Tibial artery (tissue), 4 donors: ENCODE measurements around the gene ARL15.

ENCODE experiments used
- DNase-seq, 2 donors: peaks; one replicate each; pipeline ENCODE4 v3.0.0-alpha.2; 2019
- H3K27ac ChIP-seq, 2 donors: fragments of 200-600 bp; sonication (generic) in 1 of 2; 1 replicate in 1 of 2; 2 replicates in 1 of 2; pipeline ENCODE4 v1.5.1; 2018 to 2019; ENCODE audit warnings: mild to moderate bottlenecking in 1 of 2
- H3K27me3 ChIP-seq, 2 donors: fragments of 200-600 bp; sonication (generic) in 1 of 2; one replicate each; pipeline versions ENCODE4 v1.5.1 to v1.6.0; 2016 to 2019
- H3K36me3 ChIP-seq, 3 donors: fragments of 200-600 bp; sonication (generic) in 2 of 3; one replicate each; pipeline ENCODE4 v1.5.1; 2016 to 2019; ENCODE audit warnings: mild to moderate bottlenecking in 2 of 3
- H3K4me1 ChIP-seq, 4 donors: fragments of 200-600 bp; sonication (generic) in 2 of 4; 1 replicate in 3 of 4; 2 replicates in 1 of 4; pipeline ENCODE4 v1.5.1; 2016 to 2019
- H3K4me3 ChIP-seq, 2 donors: fragments of 200-600 bp; sonication (generic) in 1 of 2; 1 replicate in 1 of 2; 2 replicates in 1 of 2; pipeline ENCODE4 v1.5.1; 2018 to 2019; ENCODE audit warnings: mild to moderate bottlenecking in 2 of 2
- H3K9me3 ChIP-seq, 3 donors: fragments of 200-600 bp; sonication (generic) in 1 of 3; one replicate each; pipeline ENCODE4 v1.5.1; 2016 to 2019
- CTCF ChIP-seq, 2 experiments: fragments of 200-600 bp in 1 of 2; fragments of 450-650 bp in 1 of 2; IDR thresholded peaks; one replicate each; pipeline ENCODE4 v1.5.1; 2017 to 2019; ENCODE audit warnings: antibody characterized with exemption in 2 of 2, mild to moderate bottlenecking in 1 of 2, moderate library complexity in 1 of 2
- intact Hi-C: fragments of 100-400 bp; cut with DNase I; formaldehyde crosslinking; loops from one replicate; pipeline ENCODE4 v1.15.0; 2023; ENCODE audit warnings: low total_unique reads

ARL15 gene

GRCh38 chr5:54289769-54290168, 20.6 kb downstream of the ARL15 start:
- intact Hi-C loops: no loop called here
- no peaks in the 10 kb centered on the region for H3K36me3 ChIP-seq

DNA sequence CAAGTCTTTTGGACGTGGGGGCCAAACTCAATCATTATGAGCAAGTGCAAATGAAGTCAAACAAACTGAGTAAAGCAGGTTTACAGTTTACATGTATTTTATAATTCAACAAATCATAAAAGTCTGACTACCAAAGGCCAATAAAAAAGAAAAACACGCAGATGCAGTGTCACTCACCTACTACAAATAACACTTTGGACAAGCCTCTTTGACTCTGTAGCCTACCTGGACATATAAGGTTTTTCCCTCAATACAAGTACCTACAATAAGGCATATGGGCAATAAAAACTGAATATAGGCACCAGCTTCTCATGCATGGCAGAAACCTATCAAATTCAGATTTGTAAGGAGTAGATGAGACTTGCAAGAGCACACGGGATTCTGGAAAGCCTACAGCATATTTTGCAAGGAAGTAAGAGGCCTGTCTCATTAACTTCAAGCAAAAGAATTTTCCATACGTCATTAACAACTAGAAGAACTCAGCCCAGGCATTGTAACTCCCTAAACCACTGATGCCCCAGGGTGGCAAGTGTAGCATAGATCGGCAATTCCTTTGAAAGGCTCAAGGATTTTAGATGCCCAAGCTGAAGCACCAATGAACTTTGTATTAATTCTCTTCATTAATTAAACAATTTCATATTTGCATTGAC, 21.7 kb downstream of the ARL15 start:
- H3K9me3 ChIP-seq: no peaks in the 10 kb centered on the region
- H3K4me1 ChIP-seq: no peaks in the 10 kb centered on the region
- no peak overlapping the region for H3K4me3 ChIP-seq
- no peak overlapping the region for H3K27ac ChIP-seq
- no peak for DNase-seq
- intact Hi-C loops: no loop called here
- no peak for TF ChIP-seq CTCF (IDR thresholded peaks at IDR 0.05)
- H3K36me3 ChIP-seq: no peaks in the 10 kb centered on the region
- no peaks in the 10 kb centered on the region for H3K27me3 ChIP-seq

More at GRCh38 chr5:54289769-54290168, 20.6 kb downstream of the ARL15 start:
- no peaks in the 10 kb centered on the region for H3K27me3 ChIP-seq
- no peak for TF ChIP-seq CTCF (IDR thresholded peaks at IDR 0.05)
- no peaks in the 10 kb centered on the region for H3K4me1 ChIP-seq
- no peak overlapping the region for H3K4me3 ChIP-seq
- no peak for DNase-seq
- H3K9me3 ChIP-seq: no peaks in the 10 kb centered on the region
- H3K27ac ChIP-seq: no peak overlapping the region

GRCh38 chr5:54285686-54286085, 24.7 kb downstream of the ARL15 start:
- Histone ChIP-seq H3K4me1 (no peaks in the 10 kb centered on the region), H3K27me3 (no peaks in the 10 kb centered on the region), H3K9me3 (no peaks in the 10 kb centered on the region), H3K36me3 (no peaks in the 10 kb centered on the region), H3K4me3 (no peak overlapping the region), H3K27ac (no peak overlapping the region)
- no peak for TF ChIP-seq CTCF (IDR thresholded peaks at IDR 0.05)
- no peak for DNase-seq
- intact Hi-C loops: no loop called here

GRCh38 chr5:54284586-54284985, 25.8 kb downstream of the ARL15 start:
- Histone ChIP-seq H3K9me3 (no peaks in the 10 kb centered on the region), H3K27ac (no peak overlapping the region), H3K36me3 (no peaks in the 10 kb centered on the region), H3K4me3 (no peak overlapping the region), H3K4me1 (no peaks in the 10 kb centered on the region), H3K27me3 (no peaks in the 10 kb centered on the region)
- DNase-seq: no peak
- no peak for TF ChIP-seq CTCF (IDR thresholded peaks at IDR 0.05)
- intact Hi-C loops: no loop called here

DNA sequence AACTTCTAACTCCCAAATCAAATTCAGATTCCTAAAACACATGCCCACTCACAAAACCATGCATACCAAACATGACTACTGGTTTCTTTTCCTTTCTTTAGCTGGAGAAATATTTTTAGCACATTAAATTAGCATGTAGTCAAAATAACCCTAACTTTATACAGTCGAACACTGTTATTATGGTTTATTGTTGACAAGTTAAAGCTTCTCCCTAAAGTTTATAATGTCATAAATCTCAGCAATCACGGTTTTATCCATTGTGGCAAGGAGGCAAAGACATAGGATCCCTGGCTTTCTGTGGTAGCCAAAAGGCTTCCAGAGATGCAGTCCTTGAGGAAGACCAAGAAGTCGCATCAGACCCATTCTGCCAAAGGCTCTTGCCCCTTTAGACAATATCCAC, 27.5 kb downstream of the ARL15 start:
- Histone ChIP-seq H3K4me3 (no peak overlapping the region), H3K36me3 (no peaks in the 10 kb centered on the region), H3K27me3 (no peaks in the 10 kb centered on the region), H3K27ac (no peak overlapping the region), H3K9me3 (no peaks in the 10 kb centered on the region), H3K4me1 (peaks cover 0 to 4% (median 0%) of the 10 kb centered on the region in 4 donors)
- intact Hi-C loops: no loop called here
- DNase-seq: no peak
- no peak for TF ChIP-seq CTCF (IDR thresholded peaks at IDR 0.05)
